HG03159 (cell line): ENCODE results near the gene NECTIN1.

ENCODE experiments used
- ATAC-seq: cut with Tn5 transposase; IDR thresholded peaks from one replicate; pipeline ENCODE4 v1.9.1; 2021; ENCODE audit warnings: mild to moderate bottlenecking, moderate library complexity; ENCODE audit not compliant: unreplicated experiment

The NECTIN1 gene

GRCh38 chr11:119594639-119595249, 134.3 kb downstream of the NECTIN1 start:
- no peak for ATAC-seq

GRCh38 chr11:119593346-119593745, 135.7 kb downstream of the NECTIN1 start:
- ATAC-seq: no peak

DNA sequence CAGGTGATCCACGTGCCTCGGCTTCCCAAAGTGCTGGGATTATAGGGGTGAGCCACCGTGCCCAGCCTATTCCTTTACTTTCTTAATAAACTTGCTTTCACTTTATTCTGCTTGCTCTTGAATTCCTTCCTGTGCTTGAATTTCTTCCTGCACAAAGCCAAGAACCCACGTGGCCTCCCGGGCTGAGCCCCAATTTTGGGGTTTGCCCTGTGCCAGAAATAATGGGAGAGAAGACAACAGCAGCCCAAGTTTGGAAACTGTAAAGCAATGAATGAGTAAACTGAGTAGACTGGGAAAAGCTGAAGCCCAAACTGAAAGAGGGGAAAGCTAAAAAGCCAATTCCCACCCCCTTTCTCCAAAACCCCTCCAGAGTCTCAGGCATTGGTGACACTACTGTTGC, 136.4 kb downstream of the NECTIN1 start:
- no peak for ATAC-seq

- no peak for ATAC-seq
Measured at GRCh38 chr11:119591836-119592310, 137.1 kb downstream of the NECTIN1 start.

DNA sequence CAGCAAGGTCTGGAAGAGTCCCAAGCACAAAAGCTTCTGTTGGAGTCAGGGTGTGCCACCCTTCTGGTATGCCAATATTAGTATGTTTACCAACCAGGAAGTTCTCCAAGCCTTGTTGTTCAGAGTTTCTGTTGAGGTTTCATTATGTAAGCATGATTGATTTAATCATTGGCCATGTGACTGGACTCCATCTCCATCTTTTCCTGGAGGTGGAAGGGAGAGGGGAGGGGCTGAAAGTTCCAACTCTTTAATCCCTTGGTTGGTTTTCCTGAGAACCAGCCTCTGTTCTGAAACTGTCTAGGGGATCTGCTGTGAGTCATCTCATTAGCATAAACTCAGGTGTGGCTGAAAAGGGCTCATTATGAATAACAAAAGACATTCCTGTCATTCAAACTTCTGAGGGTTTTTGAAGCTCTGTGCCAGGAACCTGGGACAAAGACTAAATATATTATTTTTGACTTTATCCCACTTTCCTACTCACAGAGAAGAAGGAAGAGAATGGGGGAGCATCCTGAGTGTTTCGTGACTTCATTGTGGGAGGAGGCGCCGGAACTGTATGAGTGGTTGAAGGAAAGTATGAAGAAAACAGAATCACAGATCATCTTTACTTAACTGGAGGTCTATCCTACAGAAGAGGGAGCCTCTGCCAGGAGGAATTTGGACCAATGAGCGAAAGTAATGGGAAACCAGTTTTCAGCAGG, 138.2 kb downstream of the NECTIN1 start:
- no peak for ATAC-seq

DNA sequence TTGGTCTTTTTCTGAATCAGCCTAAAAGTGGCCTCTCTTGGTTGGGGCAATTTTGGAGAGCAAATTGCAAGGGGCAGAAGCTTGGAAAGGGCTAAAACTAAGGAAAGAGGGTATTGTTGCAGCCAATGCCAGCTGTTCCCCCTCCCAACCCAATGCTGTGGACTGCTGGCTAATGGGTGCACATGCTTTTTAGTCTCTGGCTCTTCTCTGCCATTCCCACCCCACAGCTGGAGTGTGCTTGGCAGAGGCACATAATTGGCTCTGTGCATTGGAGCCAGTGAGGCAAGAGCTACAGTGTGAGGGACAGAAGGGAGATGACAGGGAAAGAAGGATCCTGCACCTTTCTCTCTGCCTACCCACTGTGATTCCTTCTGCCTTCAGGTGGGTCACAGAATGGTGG, 140.0 kb downstream of the NECTIN1 start:
- no peak for ATAC-seq
